Amniotic stem cell (primary cell): Measurements from ENCODE around the gene FAM111B.

Source experiments
- DNase-seq: peaks from one replicate; lab custom pipeline; 2025; lab: John Stamatoyannopoulos, UW

The FAM111B gene

DNA sequence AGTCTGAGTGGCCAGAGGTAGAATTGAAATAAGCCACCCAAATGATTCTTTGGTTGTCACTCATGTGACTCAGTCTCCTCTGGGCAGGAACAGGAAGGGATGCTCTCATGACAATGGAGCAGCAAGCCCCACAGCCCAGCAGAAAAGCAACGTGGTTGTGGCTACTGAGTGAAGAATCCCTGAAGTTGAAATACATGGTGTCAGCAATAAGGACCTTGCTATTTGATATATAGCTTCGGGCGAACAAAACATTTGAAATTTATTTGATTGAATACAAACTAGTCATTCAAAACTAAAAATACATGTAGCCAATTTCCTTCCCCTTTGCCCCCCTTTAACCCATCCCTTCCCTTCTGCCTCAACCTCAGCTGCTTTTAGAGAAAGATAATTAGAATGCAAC lies 50.4 kb downstream of the FAM111B start:
- DNase-seq: no peak

GRCh38 chr11:59158206-59159068 lies 51.4 kb downstream of the FAM111B start:
- DNase-seq: peak; percentile 35

DNA sequence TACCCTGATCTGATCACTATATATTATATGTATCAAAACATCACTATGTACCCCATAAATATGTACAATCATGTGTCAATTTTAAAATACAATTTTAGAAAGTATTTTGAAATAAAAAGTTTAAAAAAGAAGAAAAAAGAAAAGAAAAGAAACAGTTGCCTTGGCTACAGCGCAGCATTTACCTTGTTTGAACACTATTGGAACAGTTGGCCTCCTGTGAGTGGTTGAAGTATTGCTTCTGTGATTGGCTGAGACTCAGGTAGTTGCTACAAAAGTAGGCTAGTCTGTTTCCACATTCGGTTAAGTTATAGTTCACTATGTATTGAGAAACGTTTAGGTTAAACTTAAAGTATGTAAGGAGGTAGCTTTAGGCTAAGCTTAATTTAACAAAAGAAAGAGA lies 57.0 kb downstream of the FAM111B start:
- DNase-seq: no peak

GRCh38 chr11:59171508-59172322 lies 64.7 kb downstream of the FAM111B start, which contains the start of gene DTX4:
Gene DTX4, plus strand, starts transcription at chr11:59172132. Its CDS starts 464 bp downstream, at chr11:59172596.
- peak; percentile 75 for DNase-seq

GRCh38 chr11:59172345-59173079 lies 65.5 kb downstream of the FAM111B start:
- DNase-seq: no peak

- DNase-seq: no peak
Observed at GRCh38 chr11:59173080-59173963, 66.3 kb downstream of the FAM111B start.

DNA sequence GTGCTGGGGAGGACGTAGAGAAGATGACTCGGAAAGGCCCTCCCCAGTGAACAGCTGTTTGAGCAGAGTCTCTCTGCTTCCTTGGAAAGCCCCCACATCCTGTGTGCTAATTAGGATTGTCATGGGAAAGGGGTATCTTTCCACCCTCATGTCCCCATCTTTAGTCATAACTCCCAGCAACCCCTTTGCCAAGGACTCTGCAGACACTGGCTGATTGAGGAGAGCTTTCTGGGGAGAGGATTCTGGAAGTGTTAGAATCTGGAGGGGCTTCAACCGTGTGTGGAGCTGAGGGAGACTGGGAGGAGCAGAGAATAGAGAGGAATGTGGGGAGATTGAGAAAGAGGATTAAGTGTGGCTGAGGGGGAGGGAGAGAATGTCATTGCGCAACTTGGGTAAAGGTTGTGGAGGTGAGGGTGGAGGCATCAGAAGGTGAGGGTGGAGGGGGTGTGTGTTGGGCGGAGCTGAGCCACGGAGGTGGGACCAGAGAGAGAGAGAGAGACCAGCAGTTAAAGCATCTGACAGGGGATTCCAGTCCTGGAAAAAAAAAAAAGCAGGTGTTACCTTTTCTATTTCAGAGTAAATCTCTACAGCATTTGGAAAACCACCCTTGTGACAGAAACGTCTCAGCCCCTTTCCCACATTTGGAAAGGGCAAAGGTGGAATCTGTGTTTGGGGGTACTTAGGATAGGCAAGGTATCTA lies 67.1 kb downstream of the FAM111B start:
- no peak for DNase-seq

DNA sequence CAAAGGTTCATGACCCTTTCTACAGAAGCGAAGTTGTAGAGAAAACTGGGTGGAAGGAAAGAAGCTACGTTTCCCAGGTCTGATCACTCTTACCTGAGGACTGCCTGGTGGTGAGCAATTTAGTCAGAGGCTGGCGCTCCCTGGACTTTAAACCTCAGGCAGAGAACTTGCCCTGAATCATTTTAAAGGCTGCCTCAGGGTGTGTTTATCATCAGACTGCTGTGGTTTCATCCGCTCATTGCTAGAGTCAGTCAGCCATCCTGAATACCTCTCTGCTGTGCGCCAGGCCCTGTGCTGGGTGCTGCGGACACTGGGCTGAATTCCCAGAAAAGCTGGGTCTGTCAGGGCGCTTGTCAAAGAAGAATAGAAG lies 67.6 kb downstream of the FAM111B start:
- DNase-seq: peak; percentile 56

- no peak for DNase-seq
Observed at GRCh38 chr11:59175091-59175501, 68.1 kb downstream of the FAM111B start.

- no peak for DNase-seq
Observed at GRCh38 chr11:59176330-59176729, 69.3 kb downstream of the FAM111B start.
